Gastrocnemius medialis (tissue), 4 donors: ENCODE results near the gene KCNQ1. TPM values are rescaled to one million over a fixed set of nuclear protein-coding genes. Genes with fewer than 3 reads are reported as not detected.

Experiments used
- ATAC-seq, 2 donors: fragments of 150-250 bp; one replicate each; pipeline ENCODE4 v1.9.1; 2016
- DNase-seq, 2 donors: peaks; one replicate each; pipeline ENCODE4 v3.0.0-alpha.2; 2019
- H3K27ac ChIP-seq, 4 donors: fragments of 200-600 bp; sonication (generic); 1 replicate in 1 of 4; 2 replicates in 3 of 4; pipeline ENCODE4 v1.5.1; 2016 to 2018; ENCODE audit warnings: mild to moderate bottlenecking in 2 of 4, moderate library complexity in 1 of 4
- H3K27me3 ChIP-seq, 3 donors: fragments of 200-600 bp; sonication (generic) in 2 of 3; 1 replicate in 1 of 3; 2 replicates in 2 of 3; pipeline versions ENCODE4 v1.5.1 to v1.6.0; 2016 to 2019; ENCODE audit warnings: mild to moderate bottlenecking in 1 of 3, moderate library complexity in 1 of 3
- H3K36me3 ChIP-seq, 2 donors: fragments of 200-600 bp; sonication (generic) in 1 of 2; one replicate each; pipeline ENCODE4 v1.5.1; 2017 to 2018
- H3K4me1 ChIP-seq, 2 donors: fragments of 200-600 bp; sonication (generic) in 1 of 2; one replicate each; pipeline ENCODE4 v1.5.1; 2016 to 2017; ENCODE audit warnings: mild to moderate bottlenecking in 2 of 2
- H3K4me3 ChIP-seq, 4 donors: fragments of 200-600 bp; sonication (generic) in 3 of 4; 1 replicate in 1 of 4; 2 replicates in 3 of 4; pipeline ENCODE4 v1.5.1; 2016 to 2019; ENCODE audit warnings: mild to moderate bottlenecking in 2 of 4
- H3K9me3 ChIP-seq, 3 donors: fragments of 200-600 bp; sonication (generic) in 2 of 3; 1 replicate in 1 of 3; 2 replicates in 2 of 3; pipeline ENCODE4 v1.5.1; 2016 to 2019
- CTCF ChIP-seq, 5 experiments: fragments of 450-650 bp in 3 of 5; fragments of 200-600 bp in 2 of 5; sonication (generic) in 2 of 5; IDR thresholded peaks in 4 of 5; conservative IDR thresholded peaks in 1 of 5; 1 replicate in 4 of 5; 2 replicates in 1 of 5; pipeline ENCODE4 v1.5.1; 2016 to 2019; ENCODE audit warnings: antibody characterized with exemption in 5 of 5, mild to moderate bottlenecking in 3 of 5, moderate library complexity in 3 of 5
- POLR2A ChIP-seq, 2 donors: fragments of 450-650 bp; IDR thresholded peaks; one replicate each; pipeline ENCODE4 v1.6.1; 2017; ENCODE audit warnings: antibody characterized with exemption in 2 of 2, mild to moderate bottlenecking in 2 of 2, moderate library complexity in 2 of 2
- in situ Hi-C, 4 donors: fragments of 200-750 bp; cut with MboI; loops; one replicate each; pipeline versions ENCODE4 v1.15.0 to v1.8.0; 2017; ENCODE audit warnings: low sequenced_read_pairs in 4 of 4
- intact Hi-C: fragments of 100-400 bp; cut with DNase I; formaldehyde crosslinking; loops from one replicate; pipeline ENCODE4 v1.15.1; 2023; ENCODE audit warnings: low total_unique reads
- total RNA-seq, 4 donors: library from RNA; depleted of rRNA; stranded (reverse); fragments of >200 nt; gene quantifications; one replicate each; pipeline versions ENCODE4 v1.1.0 to v1.2.3, GENCODE V29; 2016

Gene KCNQ1
- total RNA-seq, 4 donors from 2014 or later: 0.15 to 1.00 (median 0.67) TPM

GRCh38 chr11:2819316-2819715 is 374.5 kb downstream of the KCNQ1 start:
- intact Hi-C loops (no loop called here), in situ Hi-C loops (no loop called here)
- H3K27ac ChIP-seq: no peak overlapping the region
- peaks cover 0 to 6% (median 2%) of the 10 kb centered on the region in 3 donors for H3K27me3 ChIP-seq
- H3K4me1 ChIP-seq: peaks cover 2 to 5% of the 10 kb centered on the region in 2 donors
- no peak overlapping the region for H3K4me3 ChIP-seq
- peaks cover 0 to 5% (median 0%) of the 10 kb centered on the region in 3 donors for H3K9me3 ChIP-seq
- H3K36me3 ChIP-seq: no peaks in the 10 kb centered on the region
- DNase-seq: no peak
- TF ChIP-seq CTCF (IDR thresholded peaks at IDR 0.05 in 4 of 5, conservative IDR thresholded peaks at IDR 0.05 in 1 of 5) (no peak), POLR2A (IDR thresholded peaks at IDR 0.05) (no peak)
- ATAC-seq: no peak

GRCh38 chr11:2820976-2821375 is 376.2 kb downstream of the KCNQ1 start:
- Histone ChIP-seq H3K4me1 (peaks cover 16 to 18% of the 10 kb centered on the region in 2 donors), H3K27me3 (peaks cover 0 to 6% (median 2%) of the 10 kb centered on the region in 3 donors), H3K9me3 (peaks cover 0 to 3% (median 0%) of the 10 kb centered on the region in 3 donors), H3K4me3 (no peak overlapping the region), H3K36me3 (no peaks in the 10 kb centered on the region), H3K27ac (no peak overlapping the region)
- DNase-seq (no peak), ATAC-seq (no peak)
- intact Hi-C loops (no loop called here), in situ Hi-C loops (no loop called here)
- TF ChIP-seq CTCF (IDR thresholded peaks at IDR 0.05 in 4 of 5, conservative IDR thresholded peaks at IDR 0.05 in 1 of 5) (no peak), POLR2A (IDR thresholded peaks at IDR 0.05) (no peak)

- intact Hi-C loops: no loop called here
- Histone ChIP-seq H3K27ac (no peak overlapping the region), H3K27me3 (peaks cover 0 to 6% (median 2%) of the 10 kb centered on the region in 3 donors), H3K9me3 (no peaks in the 10 kb centered on the region), H3K4me1 (peaks cover 24 to 28% of the 10 kb centered on the region in 2 donors), H3K36me3 (no peaks in the 10 kb centered on the region), H3K4me3 (no peak overlapping the region)
- DNase-seq (no peak), ATAC-seq (no peak)
- TF ChIP-seq POLR2A (IDR thresholded peaks at IDR 0.05): no peak
- TF ChIP-seq CTCF (IDR thresholded peaks at IDR 0.05 in 4 of 5, conservative IDR thresholded peaks at IDR 0.05 in 1 of 5): no peak
- in situ Hi-C loops: no loop called here
Measured at GRCh38 chr11:2821891-2822290, 377.1 kb downstream of the KCNQ1 start.

GRCh38 chr11:2824851-2825250 is 380.0 kb downstream of the KCNQ1 start:
- Histone ChIP-seq H3K4me1 (peaks cover 28 to 30% of the 10 kb centered on the region in 2 donors), H3K27ac (peak overlapping the region; percentile 66 to 81 (median 74)), H3K9me3 (no peaks in the 10 kb centered on the region), H3K36me3 (no peaks in the 10 kb centered on the region), H3K4me3 (peak overlapping the region in 2 of 4 donors; percentile 18 to 31), H3K27me3 (peaks cover 0 to 6% (median 2%) of the 10 kb centered on the region in 3 donors)
- intact Hi-C loops (no loop called here), in situ Hi-C loops (no loop called here)
- ATAC-seq (peak; percentile 20 to 24), DNase-seq (peak in 1 of 2 donors; percentile 29)
- TF ChIP-seq POLR2A (IDR thresholded peaks at IDR 0.05): no peak
- TF ChIP-seq CTCF (IDR thresholded peaks at IDR 0.05 in 4 of 5, conservative IDR thresholded peaks at IDR 0.05 in 1 of 5): no peak
